ENCODE measurements around the gene FRRS1.

DNA sequence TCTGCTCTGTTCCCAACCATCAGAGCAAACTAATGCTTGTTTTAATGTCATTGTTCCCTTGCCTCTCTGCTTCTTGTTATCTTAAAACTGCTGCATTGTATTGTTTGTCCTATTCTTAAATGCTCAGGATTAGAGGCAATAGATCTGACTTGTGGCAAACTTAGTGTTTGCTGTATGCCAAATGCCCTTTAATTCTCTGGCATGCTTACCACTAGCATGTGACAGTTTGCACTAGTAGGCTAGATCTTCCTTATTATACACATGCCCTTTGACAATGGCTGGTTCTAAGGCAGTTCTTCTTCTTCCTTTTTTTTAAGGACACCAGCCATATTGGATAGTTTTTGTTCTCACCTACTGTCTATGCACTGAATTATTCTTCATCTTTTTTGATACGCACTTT lies 90.4 kb downstream of the FRRS1 start:
- TF ChIP-seq, protein P1, sequence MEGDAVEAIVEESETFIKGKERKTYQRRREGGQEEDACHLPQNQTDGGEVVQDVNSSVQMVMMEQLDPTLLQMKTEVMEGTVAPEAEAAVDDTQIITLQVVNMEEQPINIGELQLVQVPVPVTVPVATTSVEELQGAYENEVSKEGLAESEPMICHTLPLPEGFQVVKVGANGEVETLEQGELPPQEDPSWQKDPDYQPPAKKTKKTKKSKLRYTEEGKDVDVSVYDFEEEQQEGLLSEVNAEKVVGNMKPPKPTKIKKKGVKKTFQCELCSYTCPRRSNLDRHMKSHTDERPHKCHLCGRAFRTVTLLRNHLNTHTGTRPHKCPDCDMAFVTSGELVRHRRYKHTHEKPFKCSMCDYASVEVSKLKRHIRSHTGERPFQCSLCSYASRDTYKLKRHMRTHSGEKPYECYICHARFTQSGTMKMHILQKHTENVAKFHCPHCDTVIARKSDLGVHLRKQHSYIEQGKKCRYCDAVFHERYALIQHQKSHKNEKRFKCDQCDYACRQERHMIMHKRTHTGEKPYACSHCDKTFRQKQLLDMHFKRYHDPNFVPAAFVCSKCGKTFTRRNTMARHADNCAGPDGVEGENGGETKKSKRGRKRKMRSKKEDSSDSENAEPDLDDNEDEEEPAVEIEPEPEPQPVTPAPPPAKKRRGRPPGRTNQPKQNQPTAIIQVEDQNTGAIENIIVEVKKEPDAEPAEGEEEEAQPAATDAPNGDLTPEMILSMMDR (IDR thresholded peaks at IDR 0.05): no peak
- TF ChIP-seq POLR2A (IDR thresholded peaks at IDR 0.05): no peak

All from esophagus squamous epithelium (tissue), 4 donors.